ENCODE data around the gene GPR143. TPM values are rescaled to one million over a fixed set of nuclear protein-coding genes. Genes with fewer than 3 reads are reported as not detected.
A peak's percentile ranks its signal among the peaks of the same experiment; 100 is the strongest.
"Not testable (repeated sequence)": the region's sequence is repeated elsewhere in the genome, so short reads cannot be mapped to it uniquely, and the experiment has no call there.

Gene GPR143
- total RNA-seq (0.58 TPM), polyA plus RNA-seq (ENCODE audit: insufficient read depth in 1 of 8, insufficient read length in 8 of 8, low replicate concordance in 1 of 8) (1 to 10 TPM in 2 of 8 donors, under 1 TPM in 6; 0.39 to 1.5 (median 0.72) TPM)
- long read RNA-seq, donor 1: 0 reads
- long read RNA-seq, donor 2, partial matches to known transcripts: 0 of 1 reads
- long read RNA-seq, donor 2, other reads (novel, unspliced or antisense): 0 of 1 reads
- long read RNA-seq, donor 3, partial matches to known transcripts: 0 of 1 reads
- long read RNA-seq, donor 3, other reads (novel, unspliced or antisense): 0 of 1 reads
- long read RNA-seq, donor 4, partial matches to known transcripts: 0 of 1 reads
- long read RNA-seq, donor 4, other reads (novel, unspliced or antisense): 0 of 1 reads
- long read RNA-seq, donor 5, partial matches to known transcripts: 0 of 1 reads
- long read RNA-seq, donor 5, other reads (novel, unspliced or antisense): 0 of 1 reads
- long read RNA-seq, donor 6: 0 reads
- long read RNA-seq, donor 7: 0 reads
- long read RNA-seq, donor 8: 0 reads
- long read RNA-seq, donor 9, partial matches to known transcripts: 0 of 1 reads
- long read RNA-seq, donor 9, other reads (novel, unspliced or antisense): 0 of 1 reads
- long read RNA-seq, donor 10: 0 reads
- long read RNA-seq, donor 11, partial matches to known transcripts: 0 of 1 reads
- long read RNA-seq, donor 11, other reads (novel, unspliced or antisense): 0 of 1 reads

DNA sequence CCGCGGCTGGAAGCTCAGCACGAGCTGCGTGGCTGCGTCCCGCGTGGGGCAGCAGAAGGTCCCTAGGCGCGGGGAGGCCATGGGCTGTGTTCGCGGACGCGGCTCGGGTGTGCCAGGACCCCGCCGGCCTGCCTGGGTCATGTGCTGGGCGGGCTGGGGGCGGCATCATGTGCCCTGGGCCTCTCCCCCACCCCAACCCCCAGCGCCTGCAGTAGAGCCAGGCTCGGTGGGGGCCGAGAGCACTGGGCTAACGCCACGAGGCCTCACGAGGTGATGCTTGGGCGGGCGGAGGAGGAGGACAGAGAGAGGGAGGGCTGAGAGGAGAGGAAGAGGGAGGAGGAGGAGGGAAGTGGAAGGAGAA, at the start of gene GPR143:
Gene GPR143 (minus strand): TSS at position 111 of the 361 bp plus-strand sequence. CDS start 30 bp downstream, at position 81.
- H3K4me3 ChIP-seq (ENCODE audit: low read length): peak within 1 kb of the TSS; percentile 8
- no peaks in the 10 kb centered on the region for H3K9me3 ChIP-seq (replicated peaks; ENCODE audit: control insufficient read depth, low read depth, low read length)
- peaks cover 35% of the 10 kb centered on the region for H3K27me3 ChIP-seq (ENCODE audit: control insufficient read depth, insufficient read depth, low read length)
- H3K4me1 ChIP-seq (ENCODE audit: control insufficient read depth, insufficient read depth, low read length): no peaks in the 10 kb centered on the region
- 12% methylated on average over 19 of the region's 26 CpGs for WGBS (ENCODE audit: insufficient coverage)
- no peak within 1 kb of the TSS for H3K27ac ChIP-seq (ENCODE audit: low read length)
- no peak for DNase-seq
- no peaks in the 10 kb centered on the region for H3K36me3 ChIP-seq (ENCODE audit: control insufficient read depth, insufficient read depth, low read length)

DNA sequence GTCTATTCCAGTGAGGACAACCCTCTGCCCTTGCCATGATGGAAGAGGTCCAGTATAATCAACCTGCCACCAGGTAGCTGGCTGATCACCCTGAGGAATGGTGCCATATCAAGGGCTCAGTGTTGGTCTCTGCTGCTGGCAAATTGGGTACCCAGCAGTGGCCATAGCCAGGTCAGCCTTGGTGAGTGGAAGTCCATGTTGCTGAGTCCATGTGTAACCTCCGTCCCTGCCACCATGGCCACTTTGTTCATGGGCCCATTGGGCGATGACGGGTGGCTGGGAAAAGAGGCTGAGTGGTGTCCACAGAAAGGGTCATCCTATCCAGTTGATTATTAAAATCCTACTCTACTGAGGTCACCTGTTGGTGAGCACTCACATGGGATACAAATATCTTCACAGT, 45.4 kb upstream of the GPR143 start:
- not testable (repeated sequence) for H3K27ac ChIP-seq (ENCODE audit: low read length); H3K36me3 ChIP-seq (ENCODE audit: control insufficient read depth, insufficient read depth, low read length); H3K4me1 ChIP-seq (ENCODE audit: control insufficient read depth, insufficient read depth, low read length); DNase-seq; H3K9me3 ChIP-seq (replicated peaks; ENCODE audit: control insufficient read depth, low read depth, low read length); H3K4me3 ChIP-seq (ENCODE audit: low read length)
- peaks cover 10% of the 10 kb centered on the region for H3K27me3 ChIP-seq (ENCODE audit: control insufficient read depth, insufficient read depth, low read length)
- no CpG with 5 or more reads among the region's 3 CpGs for WGBS (ENCODE audit: insufficient coverage)

DNA sequence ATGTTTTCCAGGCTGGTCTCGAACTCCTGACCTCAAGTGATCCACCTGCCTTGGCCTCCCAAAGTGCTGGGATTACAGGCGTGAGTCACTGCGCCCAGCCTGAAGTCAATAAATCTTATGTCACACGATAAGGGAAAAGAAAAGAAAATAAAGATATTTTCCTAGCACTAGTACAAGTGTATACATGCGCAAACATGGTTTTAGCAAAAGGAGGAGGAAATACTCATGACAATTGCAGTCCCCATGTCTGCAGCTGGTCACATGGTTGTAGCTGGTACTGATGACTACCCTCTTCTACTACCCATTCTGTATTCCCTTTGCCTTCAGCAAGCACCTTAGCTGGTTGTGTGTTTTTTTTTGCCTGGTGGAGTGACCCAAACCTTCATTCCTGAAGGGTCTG, 44.2 kb upstream of the GPR143 start:
- H3K4me1 ChIP-seq (ENCODE audit: control insufficient read depth, insufficient read depth, low read length); DNase-seq; H3K9me3 ChIP-seq (replicated peaks; ENCODE audit: control insufficient read depth, low read depth, low read length); H3K36me3 ChIP-seq (ENCODE audit: control insufficient read depth, insufficient read depth, low read length); H3K4me3 ChIP-seq (ENCODE audit: low read length); H3K27ac ChIP-seq (ENCODE audit: low read length): not testable (repeated sequence)
- peaks cover 14% of the 10 kb centered on the region for H3K27me3 ChIP-seq (ENCODE audit: control insufficient read depth, insufficient read depth, low read length)
- 100% methylated on average over 1 of the region's 5 CpGs for WGBS (ENCODE audit: insufficient coverage)

DNA sequence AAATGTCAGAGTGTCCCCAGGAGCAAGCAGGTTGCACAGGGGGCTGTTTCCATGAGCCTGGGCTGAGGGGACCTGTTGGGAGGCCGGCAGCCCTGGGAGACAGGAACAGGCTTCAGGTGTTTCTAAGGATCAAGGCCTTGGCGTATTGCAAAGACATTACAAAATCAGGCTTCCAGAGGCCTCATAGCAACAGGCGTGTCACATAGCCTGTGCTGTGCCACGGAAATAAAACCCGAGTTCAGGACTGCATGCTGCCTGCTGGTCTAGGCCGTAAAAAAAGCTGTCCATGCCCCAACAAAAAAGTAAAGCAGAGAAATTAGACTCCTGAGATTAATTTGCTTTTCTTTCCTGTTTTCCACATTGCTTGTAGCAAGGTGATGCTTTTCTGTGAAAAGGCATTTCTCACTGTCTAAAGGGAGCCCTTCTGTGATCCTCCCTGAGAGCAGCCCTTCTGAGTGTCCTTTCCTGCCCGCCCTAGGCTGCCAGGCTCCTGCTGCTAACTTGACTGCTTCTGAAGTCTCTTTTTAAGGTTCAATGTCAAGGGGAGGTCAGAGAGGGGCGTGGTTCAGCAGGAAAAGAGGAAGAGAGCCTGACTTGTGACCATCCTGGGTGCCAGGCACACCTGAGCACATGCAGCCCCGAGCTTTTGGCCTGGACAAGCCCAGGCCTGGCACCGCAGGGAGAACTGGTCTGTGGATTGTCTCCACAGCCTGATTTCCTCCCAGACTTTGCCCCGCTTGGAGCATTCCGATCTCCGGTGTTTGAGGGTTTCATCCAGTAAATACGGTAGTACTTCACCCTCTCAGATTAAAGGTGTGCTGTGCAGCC, 41.9 kb upstream of the GPR143 start:
- no peaks in the 10 kb centered on the region for H3K9me3 ChIP-seq (replicated peaks; ENCODE audit: control insufficient read depth, low read depth, low read length)
- WGBS (ENCODE audit: insufficient coverage): 54% methylated on average over 7 of the region's 14 CpGs
- H3K4me3 ChIP-seq (ENCODE audit: low read length): no peak overlapping the region

DNA sequence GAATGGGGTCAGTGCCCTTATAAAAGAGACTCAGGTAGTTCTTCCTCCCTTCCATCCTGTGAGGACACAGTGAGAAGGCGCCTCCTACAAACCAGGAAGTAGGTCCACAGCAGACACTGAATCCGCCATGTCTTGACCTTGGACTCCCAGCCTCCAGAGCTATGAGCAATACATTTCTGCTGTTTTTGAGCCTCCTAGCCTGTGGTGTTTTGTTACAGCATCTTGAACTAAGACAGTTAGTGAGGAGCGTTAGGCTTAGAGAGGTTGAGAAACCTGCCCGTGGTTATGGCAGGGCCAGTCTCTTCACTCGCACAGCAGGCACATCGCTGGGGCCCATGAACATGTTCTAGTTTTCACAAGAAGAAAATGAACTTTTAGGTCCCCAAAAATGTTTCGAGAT, 40.3 kb upstream of the GPR143 start:
- DNase-seq: no peak
- H3K4me3 ChIP-seq (ENCODE audit: low read length): no peak overlapping the region
- peaks cover 17% of the 10 kb centered on the region for H3K27me3 ChIP-seq (ENCODE audit: control insufficient read depth, insufficient read depth, low read length)
- WGBS (ENCODE audit: insufficient coverage): 87% methylated on average over 4 of the region's 7 CpGs
- no peaks in the 10 kb centered on the region for H3K4me1 ChIP-seq (ENCODE audit: control insufficient read depth, insufficient read depth, low read length)
- H3K36me3 ChIP-seq (ENCODE audit: control insufficient read depth, insufficient read depth, low read length): no peaks in the 10 kb centered on the region
- no peaks in the 10 kb centered on the region for H3K9me3 ChIP-seq (replicated peaks; ENCODE audit: control insufficient read depth, low read depth, low read length)
- no peak overlapping the region for H3K27ac ChIP-seq (ENCODE audit: low read length)

More for the DNA sequence above, 41.9 kb upstream of the GPR143 start:
- no peak for DNase-seq
- Histone ChIP-seq H3K4me1 (ENCODE audit: control insufficient read depth, insufficient read depth, low read length) (no peaks in the 10 kb centered on the region), H3K36me3 (ENCODE audit: control insufficient read depth, insufficient read depth, low read length) (no peaks in the 10 kb centered on the region), H3K27ac (ENCODE audit: low read length) (no peak overlapping the region), H3K27me3 (ENCODE audit: control insufficient read depth, insufficient read depth, low read length) (peaks cover 17% of the 10 kb centered on the region)

DNA sequence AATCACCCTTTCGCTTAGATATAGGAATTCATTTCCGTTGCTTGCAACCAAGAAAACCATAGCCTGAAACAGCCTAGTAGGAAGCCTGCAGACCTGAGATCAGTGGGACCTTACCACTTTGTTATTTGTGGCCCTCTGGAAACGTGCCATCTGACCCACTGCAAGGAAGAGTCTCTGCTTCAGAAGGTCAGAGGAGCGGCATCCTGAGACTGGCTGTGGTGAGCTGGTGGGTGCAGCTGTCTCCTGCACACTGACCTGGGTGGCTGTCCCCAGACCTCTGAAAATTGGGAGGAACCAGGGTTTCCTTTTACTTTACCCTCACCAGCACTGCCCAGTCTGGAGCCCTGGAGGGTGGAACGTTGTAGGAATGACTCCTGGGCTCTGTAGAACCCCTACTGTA, 38.8 kb upstream of the GPR143 start:
- peaks cover 11% of the 10 kb centered on the region for H3K9me3 ChIP-seq (replicated peaks; ENCODE audit: control insufficient read depth, low read depth, low read length)
- no peaks in the 10 kb centered on the region for H3K4me1 ChIP-seq (ENCODE audit: control insufficient read depth, insufficient read depth, low read length)
- WGBS (ENCODE audit: insufficient coverage): 74% methylated on average over 4 of the region's 5 CpGs
- no peak overlapping the region for H3K27ac ChIP-seq (ENCODE audit: low read length)
- H3K27me3 ChIP-seq (ENCODE audit: control insufficient read depth, insufficient read depth, low read length): peaks cover 21% of the 10 kb centered on the region
- no peaks in the 10 kb centered on the region for H3K36me3 ChIP-seq (ENCODE audit: control insufficient read depth, insufficient read depth, low read length)
- no peak for DNase-seq
- no peak overlapping the region for H3K4me3 ChIP-seq (ENCODE audit: low read length)

DNA sequence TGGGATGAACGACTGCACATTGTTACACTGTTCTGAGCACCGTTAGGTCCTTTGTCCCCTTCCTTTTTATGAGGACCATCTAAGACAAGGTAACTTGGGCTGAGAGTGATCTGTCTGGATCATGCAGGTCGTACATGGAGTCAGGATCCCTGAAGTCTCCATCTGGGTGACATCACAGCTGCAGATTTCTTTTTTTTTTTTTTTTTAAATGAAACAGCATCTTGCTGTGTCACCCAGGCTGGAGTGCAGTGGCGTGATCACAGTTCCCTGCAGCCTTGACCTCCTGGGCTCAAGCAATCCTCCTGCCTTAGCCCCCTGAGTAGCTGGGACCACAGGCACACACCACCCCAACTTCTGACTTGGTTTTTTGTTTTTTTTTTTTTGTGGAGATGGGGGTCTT, 37.1 kb upstream of the GPR143 start:
- no peaks in the 10 kb centered on the region for H3K4me1 ChIP-seq (ENCODE audit: control insufficient read depth, insufficient read depth, low read length)
- no peak for DNase-seq
- H3K27ac ChIP-seq (ENCODE audit: low read length): no peak overlapping the region
- no peaks in the 10 kb centered on the region for H3K36me3 ChIP-seq (ENCODE audit: control insufficient read depth, insufficient read depth, low read length)
- peaks cover 19% of the 10 kb centered on the region for H3K27me3 ChIP-seq (ENCODE audit: control insufficient read depth, insufficient read depth, low read length)
- H3K4me3 ChIP-seq (ENCODE audit: low read length): no peak overlapping the region
- peaks cover 11% of the 10 kb centered on the region for H3K9me3 ChIP-seq (replicated peaks; ENCODE audit: control insufficient read depth, low read depth, low read length)
- WGBS (ENCODE audit: insufficient coverage): 75% methylated on average over 2 of the region's 4 CpGs

DNA sequence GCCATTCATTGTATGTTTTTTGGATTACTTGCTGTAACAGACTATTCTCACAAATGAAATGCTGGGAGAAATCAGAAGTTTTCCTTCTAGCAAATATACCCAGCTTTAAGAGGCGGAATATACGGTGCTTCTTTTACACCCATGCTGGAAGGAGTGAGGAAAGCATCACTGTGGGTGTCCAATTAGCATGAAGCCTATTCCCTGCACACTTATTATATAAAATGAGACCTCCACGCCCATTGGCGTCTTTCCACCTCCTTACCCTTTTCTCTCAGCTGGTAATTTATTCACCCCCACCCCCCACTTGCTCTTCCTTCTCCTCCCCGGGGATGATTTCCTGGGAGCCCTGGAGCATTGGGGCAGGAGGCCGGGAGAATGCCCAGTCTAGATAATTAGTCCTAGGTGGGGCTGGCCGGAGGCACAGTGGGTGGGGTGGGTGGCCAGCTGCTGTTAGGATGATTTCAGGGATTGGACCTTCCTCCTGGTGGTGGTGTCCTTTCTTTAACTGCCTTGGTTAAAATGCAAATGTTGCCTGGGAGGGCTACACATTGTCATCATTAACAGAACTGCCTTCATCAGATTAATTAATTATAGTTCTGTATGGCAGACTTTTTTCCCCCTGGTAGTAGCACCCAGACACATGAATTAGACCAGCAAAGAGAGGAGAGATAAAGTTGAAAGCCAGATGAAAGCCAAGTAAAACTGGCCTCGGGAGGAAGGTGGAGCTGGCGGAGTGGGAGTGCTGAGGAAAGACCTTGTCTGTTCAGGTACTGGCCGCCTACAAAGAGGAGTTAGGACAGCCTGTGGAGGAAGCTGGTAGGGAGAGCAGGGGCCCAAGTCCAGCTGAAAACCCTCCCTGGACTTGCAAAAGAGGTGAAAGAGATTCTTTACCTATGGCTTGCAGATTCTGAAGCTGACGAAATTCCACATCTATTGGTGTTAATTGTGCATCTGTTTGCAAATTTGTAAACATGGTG, 32.0 kb upstream of the GPR143 start:
- H3K4me1 ChIP-seq (ENCODE audit: control insufficient read depth, insufficient read depth, low read length): no peaks in the 10 kb centered on the region
- no peaks in the 10 kb centered on the region for H3K36me3 ChIP-seq (ENCODE audit: control insufficient read depth, insufficient read depth, low read length)
- H3K27ac ChIP-seq (ENCODE audit: low read length): no peak overlapping the region
- WGBS (ENCODE audit: insufficient coverage): 51% methylated on average over 5 of the region's 11 CpGs
- peaks cover 17% of the 10 kb centered on the region for H3K27me3 ChIP-seq (ENCODE audit: control insufficient read depth, insufficient read depth, low read length)
- H3K9me3 ChIP-seq (replicated peaks; ENCODE audit: control insufficient read depth, low read depth, low read length): peaks cover 21% of the 10 kb centered on the region
- no peak overlapping the region for H3K4me3 ChIP-seq (ENCODE audit: low read length)
- DNase-seq: no peak

DNA sequence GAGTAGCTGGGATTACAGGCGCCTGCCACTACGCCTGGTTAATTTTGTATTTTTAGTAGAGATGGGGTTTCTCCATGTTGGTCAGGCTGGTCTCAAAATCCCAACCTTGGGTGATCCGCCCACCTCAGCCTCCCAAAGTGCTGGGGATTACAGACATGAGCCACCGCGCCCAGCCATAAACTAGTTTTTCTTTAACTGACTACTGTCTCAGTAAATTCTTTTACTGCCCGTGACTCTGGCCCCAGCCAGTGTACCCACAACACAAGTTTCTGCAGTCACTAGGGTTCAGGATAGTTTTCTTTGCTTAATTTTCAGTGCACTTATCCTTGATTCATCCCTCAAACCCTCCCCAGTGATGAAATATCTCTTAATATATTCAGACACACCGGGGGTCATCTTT, 28.8 kb upstream of the GPR143 start:
- H3K36me3 ChIP-seq (ENCODE audit: control insufficient read depth, insufficient read depth, low read length): no peaks in the 10 kb centered on the region
- no peak overlapping the region for H3K27ac ChIP-seq (ENCODE audit: low read length)
- peaks cover 26% of the 10 kb centered on the region for H3K27me3 ChIP-seq (ENCODE audit: control insufficient read depth, insufficient read depth, low read length)
- peaks cover 10% of the 10 kb centered on the region for H3K9me3 ChIP-seq (replicated peaks; ENCODE audit: control insufficient read depth, low read depth, low read length)
- no peak for DNase-seq
- no peak overlapping the region for H3K4me3 ChIP-seq (ENCODE audit: low read length)
- 88% methylated on average over 4 of the region's 7 CpGs for WGBS (ENCODE audit: insufficient coverage)
- H3K4me1 ChIP-seq (ENCODE audit: control insufficient read depth, insufficient read depth, low read length): no peaks in the 10 kb centered on the region
